GM18858 (cell line): ENCODE data around the gene ACACA.

Experiments used
- ATAC-seq: cut with Tn5 transposase; IDR thresholded peaks from one replicate; pipeline ENCODE4 v1.9.1; 2021; ENCODE audit not compliant: unreplicated experiment

ACACA gene

GRCh38 chr17:37399265-37399803 lies 7.3 kb downstream of the ACACA start:
- ATAC-seq: no peak

- ATAC-seq: no peak
Observed at GRCh38 chr17:37393352-37393751, 13.3 kb downstream of the ACACA start.

- no peak for ATAC-seq
Observed at GRCh38 chr17:37392024-37392590, 14.5 kb downstream of the ACACA start.

- ATAC-seq: no peak
Observed at GRCh38 chr17:37391146-37391545, 15.5 kb downstream of the ACACA start.

- ATAC-seq: no peak
Observed at GRCh38 chr17:37389160-37389559, 17.5 kb downstream of the ACACA start.

GRCh38 chr17:37388266-37388665 lies 18.4 kb downstream of the ACACA start:
- no peak for ATAC-seq

- no peak for ATAC-seq
Observed at GRCh38 chr17:37386462-37386861, 20.2 kb downstream of the ACACA start.

GRCh38 chr17:37385474-37385990 lies 21.1 kb downstream of the ACACA start:
- ATAC-seq: no peak

- ATAC-seq: no peak
Observed at GRCh38 chr17:37384560-37385149, 22.0 kb downstream of the ACACA start.

- ATAC-seq: no peak
Observed at GRCh38 chr17:37382056-37382455, 24.6 kb downstream of the ACACA start.

- ATAC-seq: no peak
Observed at GRCh38 chr17:37375706-37376105, 30.9 kb downstream of the ACACA start, which contains the start of gene C17orf78. Gene C17orf78, plus strand, starts transcription at chr17:37375985. Its CDS starts 108 bp downstream, at chr17:37376093.

- peak; percentile 51 for ATAC-seq
Observed at GRCh38 chr17:37373530-37374159, 33.0 kb downstream of the ACACA start.

GRCh38 chr17:37368577-37368976 lies 38.1 kb downstream of the ACACA start:
- ATAC-seq: no peak

GRCh38 chr17:37365589-37365988 lies 41.0 kb downstream of the ACACA start:
- ATAC-seq: no peak

- ATAC-seq: no peak
Observed at GRCh38 chr17:37361543-37361942, 45.1 kb downstream of the ACACA start.

GRCh38 chr17:37360632-37361031 lies 46.0 kb downstream of the ACACA start:
- no peak for ATAC-seq

GRCh38 chr17:37359682-37360188 lies 46.9 kb downstream of the ACACA start:
- no peak for ATAC-seq

- ATAC-seq: peak; percentile 80
Observed at GRCh38 chr17:37358830-37359681, 47.6 kb downstream of the ACACA start.

- no peak for ATAC-seq
Observed at GRCh38 chr17:37358098-37358829, 48.4 kb downstream of the ACACA start.
